HG03520 (cell line): ENCODE measurements around the gene TNNI3.
"Not testable (repeated sequence)": the region's sequence is repeated elsewhere in the genome, so short reads cannot be mapped to it uniquely, and the experiment has no call there.

ENCODE experiments used
- ATAC-seq: cut with Tn5 transposase; IDR thresholded peaks from one replicate; pipeline ENCODE4 v1.9.1; 2021; ENCODE audit warnings: mild to moderate bottlenecking, moderate library complexity; ENCODE audit not compliant: unreplicated experiment

Gene TNNI3

DNA sequence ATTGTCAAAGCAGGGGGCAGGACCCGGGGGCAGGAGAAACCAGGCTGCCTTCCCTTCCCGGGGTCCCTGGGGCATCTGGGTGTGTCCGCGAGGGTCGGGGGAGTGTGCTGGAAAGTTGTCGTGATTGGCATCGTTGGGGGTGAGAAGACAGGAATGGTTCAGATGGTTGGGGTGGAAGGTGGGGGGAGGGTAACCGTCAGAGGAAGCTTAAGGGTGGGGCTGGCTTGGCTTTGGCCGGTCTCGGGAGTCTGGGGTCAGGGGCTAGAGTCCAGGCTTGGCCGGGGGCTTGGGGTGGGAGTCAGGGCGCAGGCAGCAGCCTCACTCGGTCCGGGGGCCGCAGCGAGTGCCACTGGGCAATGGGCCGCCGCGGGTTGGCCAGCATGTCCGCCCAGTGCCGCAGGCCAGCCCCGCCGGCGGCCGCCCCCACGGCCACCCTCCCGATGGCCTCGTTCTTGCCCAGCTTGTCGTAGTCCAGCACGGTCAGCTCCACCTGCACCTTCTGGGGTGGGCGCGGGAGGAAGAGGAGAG, 15.7 kb upstream of the TNNI3 start:
- no peak for ATAC-seq

DNA sequence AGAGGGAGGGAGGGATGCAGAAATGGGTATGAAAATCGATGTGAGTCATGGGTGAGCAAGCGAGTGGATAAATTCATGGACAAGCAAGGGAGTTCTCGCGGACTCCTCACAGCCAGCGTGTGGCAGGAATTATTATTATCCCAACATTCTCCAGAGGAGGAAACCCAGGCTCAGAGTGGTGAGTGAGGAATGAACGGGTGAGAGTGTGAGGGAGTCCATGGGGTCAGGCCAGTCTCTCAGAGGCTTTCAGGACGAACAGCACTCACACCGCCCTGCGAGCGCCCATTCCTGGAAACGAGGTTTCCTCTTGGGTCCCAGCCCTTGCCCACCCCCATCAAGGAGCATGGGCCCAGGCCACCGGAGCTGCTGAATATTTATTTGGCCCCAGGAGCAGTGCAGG, 15.2 kb upstream of the TNNI3 start:
- no peak for ATAC-seq

DNA sequence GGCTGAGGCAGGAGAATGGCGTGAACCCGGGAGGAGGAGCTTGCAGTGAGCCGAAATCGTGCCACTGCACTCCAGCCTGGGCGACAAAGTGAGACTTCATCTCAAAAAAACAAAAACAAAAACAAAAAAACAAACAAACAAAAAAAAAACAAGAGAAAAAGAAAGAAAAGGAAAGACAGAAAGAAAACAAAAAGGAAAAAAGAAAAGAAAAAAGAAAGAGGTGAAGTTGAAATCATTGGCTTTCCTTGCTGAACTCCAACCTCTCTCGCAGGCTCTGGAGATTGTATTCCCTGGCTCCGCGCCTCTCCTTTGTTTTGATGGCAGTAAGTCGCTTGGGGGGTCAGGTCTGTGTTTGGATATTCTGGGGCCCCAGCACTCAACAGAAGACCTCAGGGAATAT, 14.8 kb upstream of the TNNI3 start:
- ATAC-seq, result not testable (repeated sequence)

DNA sequence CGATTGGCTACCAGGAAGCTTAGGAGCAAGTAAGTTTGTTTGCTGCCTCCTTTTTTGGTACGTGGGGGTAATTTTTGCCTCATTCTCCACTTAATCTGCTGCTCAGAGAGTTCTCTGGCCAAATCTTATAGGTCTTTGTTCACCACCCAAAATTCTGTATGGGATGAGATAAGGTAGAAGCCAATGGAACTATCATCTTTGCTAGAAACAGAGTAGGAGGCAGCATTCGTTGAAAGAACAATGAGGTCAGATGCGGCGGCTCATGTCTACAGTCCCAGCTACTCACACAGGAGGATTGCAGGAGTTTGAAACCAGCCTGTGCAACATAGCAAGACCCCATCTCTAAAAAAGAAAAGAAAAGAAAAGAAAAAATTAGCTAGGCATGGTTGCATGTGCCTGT, 13.9 kb upstream of the TNNI3 start:
- no peak for ATAC-seq

DNA sequence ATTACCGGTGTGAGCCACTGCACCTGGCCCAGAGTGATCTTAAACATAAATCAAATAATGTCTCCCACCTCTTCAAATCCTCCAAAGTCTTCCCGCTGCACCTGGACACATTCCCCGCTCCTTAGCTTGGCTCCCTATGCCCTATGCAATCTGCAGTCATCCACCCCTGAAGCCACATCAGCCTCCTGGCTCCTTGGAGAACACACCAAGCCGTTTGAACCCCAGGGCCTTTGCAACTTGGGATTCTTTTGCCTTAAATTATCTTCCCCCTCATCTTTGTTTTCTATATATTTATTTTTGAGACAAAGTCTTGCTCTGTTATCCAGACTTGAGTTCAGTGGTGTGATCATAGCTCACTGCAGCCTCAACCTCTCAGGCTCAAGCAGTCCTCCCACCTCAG, 11.6 kb upstream of the TNNI3 start:
- no peak for ATAC-seq

DNA sequence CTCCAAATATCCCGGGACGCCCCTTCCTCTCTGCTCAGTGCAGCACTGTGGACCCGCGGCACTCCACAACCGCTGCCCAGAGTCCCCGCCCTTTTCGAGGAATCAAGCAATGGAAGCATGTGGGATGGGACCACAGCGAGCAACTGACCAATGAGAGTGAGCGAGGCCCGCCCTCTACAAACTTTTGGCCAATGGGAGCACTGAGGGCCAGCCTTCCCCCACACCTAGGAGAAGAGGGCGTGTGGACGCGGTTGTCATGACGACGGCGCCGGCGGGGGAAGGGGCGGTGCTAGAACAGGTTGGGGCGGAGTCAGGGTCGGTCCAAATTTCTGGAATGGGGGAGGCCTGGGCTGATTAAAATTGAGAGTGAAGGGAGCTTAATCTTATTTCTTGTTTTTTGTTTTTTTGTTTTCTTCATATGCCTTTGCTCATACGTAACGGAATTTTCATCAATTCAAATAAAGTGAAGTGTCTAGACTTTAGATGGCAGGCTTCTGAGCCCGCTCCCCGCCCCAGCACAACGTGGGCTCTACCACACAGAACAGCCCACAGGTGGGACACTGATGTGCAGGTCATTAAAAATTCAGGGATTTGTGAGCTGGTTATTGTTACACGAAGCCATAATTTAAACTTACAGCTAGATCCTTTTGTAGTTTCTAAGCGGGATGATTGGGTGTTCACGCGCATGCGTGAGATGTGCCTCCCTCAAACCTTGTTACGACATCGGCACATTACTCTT, 9.2 kb upstream of the TNNI3 start, which contains the start of gene DNAAF3:
DNAAF3 (minus strand) TSS at position 84 of the 739 bp plus-strand sequence. CDS start 200 bp downstream, outside the sequence.
- peak; percentile 60 for ATAC-seq

DNA sequence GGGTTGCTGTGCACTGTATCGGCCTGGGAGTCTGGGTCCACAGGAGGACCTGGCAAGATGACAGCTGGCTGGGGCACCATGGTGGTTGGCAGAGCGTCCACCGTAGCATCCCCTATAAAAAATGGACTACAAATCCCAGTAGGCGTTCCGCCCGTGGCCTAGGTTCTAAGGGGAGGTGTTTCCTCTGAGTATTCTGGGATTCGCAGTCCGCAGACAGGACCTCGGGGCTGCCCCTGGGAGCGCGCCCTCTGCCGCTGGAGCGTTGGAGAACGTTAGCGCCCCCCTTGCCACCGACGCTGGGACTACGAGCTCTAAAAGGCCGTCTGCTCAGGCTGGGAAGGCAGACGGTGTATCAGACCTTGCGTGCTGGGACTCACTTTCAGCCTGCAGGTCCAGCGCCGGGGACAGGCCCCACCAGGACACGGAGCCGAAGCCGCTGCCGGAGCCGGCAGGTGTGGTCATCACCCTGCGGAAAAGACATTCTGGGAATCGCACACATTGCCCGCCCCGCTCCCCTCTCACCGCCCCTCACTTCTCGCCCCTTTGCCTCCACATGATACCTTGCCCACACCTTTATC, 8.5 kb upstream of the TNNI3 start:
- peak; percentile 17 for ATAC-seq

DNA sequence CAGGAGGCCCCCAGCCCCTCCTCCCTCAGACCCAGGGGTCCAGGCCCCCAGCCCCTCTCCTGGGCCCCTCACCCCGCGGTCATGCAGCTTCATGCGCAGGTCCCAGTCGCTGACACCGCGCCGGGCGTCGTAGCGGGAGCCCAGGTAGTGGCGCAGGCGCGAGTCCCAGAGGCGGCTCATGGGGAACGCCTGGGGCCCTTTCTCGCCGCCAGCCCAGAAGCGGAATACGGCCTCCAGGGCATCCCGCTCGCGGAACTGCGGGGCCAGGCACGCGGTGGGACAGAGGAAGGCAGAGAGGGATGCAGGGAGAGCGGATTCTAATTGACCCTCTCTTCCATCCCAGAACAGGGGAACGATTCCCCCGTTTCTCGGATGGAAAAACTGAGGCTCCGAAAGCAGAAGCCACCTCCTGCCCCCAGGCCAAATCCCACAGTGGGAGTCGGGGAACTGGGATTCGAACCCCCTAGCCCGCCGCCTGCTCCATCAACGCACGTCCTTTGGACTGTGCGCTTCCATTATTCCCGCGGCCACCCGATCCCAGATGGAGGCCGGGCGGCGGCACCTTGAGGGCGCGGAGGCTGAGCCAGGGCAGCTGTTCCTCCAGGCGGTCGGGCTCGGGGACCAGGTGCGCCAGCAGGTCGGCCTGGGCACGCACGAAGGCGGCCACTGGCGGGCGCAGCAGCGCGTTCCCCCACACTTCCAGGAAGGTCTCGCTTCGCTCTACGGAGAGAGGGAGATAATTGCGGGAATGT, 4.2 kb upstream of the TNNI3 start:
- no peak for ATAC-seq

DNA sequence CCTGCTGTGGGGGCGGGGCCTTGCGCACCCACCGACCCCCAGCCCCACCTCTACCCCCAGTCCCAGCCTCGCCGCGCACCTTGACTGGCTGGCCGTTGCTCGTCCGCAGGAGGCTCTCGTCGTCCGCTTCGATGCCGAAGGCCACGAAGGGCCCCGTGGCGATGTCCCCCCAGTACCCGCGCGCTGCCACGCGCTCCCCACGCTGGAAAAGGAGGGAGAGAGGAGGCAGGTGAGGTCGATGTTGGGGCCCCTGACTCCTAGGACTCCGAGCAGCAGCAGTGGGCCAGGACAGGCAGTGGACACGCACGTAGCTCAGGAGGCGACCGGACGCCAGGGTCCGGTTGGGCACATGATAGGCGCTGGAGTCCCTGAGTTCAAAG, 3.4 kb upstream of the TNNI3 start:
- no peak for ATAC-seq

DNA sequence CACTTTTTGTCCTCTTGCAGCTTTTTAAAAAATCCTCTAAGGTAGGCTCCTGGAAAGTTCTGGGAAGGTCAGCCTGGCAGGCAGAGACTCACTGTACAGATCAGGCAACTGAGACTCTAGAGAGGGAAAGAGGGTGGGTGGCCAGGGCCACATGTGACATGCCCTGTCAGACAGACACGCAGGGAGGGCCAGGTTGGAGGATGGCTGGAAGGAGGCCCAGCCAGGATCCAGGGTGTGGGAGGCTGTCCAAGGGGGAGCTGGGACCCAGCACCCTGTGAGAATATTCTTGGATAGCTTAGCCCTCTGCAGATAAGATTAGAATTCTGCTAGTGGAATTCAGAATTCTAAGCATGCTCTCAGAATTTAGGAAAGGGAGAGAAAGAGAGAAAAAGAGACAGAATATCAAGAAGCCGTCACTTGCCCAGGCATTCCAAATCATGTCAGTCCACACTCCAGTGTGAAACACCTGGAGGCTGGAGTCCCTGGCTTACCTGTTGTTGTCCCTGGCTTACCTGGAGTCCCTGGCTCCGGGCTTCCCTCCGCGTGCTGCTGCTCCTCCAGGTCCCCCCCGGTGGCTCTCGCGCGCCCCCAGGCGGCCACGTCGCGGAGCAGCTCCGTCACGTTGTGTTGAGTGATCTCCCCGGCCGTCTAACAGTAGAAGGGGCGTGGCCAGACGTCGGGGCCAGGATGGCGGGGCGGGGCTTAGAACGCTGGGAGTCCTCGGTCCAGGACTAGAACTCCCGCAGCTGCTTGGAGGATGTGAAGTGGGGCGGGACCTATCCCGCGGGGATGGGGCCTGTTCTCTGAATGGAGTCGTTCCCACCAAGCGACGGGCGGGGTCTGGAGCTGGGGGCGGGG, 2.8 kb upstream of the TNNI3 start:
- peak; percentile 53 for ATAC-seq

DNA sequence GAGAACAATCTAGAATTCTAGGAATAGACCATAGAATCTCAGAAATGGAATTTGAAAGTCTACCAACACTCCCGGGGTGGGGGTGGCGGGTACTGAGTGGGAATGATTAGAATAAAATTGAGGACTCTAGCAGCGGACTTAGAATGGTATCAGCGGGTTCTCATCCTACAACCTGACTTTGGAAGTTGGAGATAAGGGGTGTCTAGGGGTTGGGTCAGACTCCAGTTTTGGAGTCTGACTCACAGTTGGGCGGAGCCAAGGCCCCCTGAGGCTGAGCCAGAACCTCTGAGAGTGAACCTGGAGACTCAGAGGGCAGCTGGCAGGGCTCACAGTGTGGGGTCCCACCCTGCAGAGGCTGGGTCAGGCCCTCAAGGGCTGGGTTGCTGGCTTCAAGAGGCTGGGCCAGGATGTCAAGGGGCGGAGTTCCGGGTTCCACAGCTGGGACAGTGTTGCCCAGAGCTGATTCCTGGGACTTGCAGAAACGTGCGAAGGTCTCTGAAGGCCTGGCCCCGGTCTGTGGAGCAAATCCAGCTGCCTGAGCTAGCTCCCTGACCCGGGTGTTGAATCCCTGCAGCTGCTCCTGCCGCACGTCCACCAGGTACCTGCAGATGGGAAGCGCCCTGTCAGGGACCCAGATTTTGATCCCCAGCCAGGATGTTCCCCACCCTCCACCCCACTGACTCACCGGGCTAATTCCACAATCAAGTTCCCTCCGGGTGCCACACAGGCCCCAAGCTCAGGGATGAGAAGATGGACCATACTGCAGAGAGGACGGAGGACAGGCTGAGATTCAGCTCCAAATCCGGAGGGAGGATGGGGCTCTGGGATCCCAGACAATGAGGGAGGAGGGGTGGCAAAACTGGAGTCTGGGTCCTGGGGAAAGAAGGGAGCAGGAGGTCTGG, 1.6 kb upstream of the TNNI3 start:
- ATAC-seq, result no peak

DNA sequence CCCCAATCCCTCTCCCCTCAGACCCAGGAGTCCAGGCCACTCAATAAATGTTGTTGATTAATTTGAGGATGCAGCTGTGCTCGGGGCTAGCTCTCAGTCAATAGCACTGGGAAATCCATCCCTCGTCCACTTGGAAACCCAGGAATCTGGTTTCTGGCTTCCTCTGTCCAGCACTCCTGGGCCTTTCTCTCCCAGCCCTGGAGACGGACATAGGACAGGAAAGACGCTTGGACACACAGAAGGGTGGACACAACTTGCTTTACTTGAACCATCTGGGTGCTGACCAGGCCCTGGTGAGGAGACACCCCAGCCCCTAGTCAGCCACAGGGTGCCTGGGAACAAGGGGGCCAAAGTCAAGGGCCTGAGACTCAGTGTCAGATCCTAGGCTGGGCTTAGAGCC, 891 bp upstream of the TNNI3 start:
- no peak for ATAC-seq

DNA sequence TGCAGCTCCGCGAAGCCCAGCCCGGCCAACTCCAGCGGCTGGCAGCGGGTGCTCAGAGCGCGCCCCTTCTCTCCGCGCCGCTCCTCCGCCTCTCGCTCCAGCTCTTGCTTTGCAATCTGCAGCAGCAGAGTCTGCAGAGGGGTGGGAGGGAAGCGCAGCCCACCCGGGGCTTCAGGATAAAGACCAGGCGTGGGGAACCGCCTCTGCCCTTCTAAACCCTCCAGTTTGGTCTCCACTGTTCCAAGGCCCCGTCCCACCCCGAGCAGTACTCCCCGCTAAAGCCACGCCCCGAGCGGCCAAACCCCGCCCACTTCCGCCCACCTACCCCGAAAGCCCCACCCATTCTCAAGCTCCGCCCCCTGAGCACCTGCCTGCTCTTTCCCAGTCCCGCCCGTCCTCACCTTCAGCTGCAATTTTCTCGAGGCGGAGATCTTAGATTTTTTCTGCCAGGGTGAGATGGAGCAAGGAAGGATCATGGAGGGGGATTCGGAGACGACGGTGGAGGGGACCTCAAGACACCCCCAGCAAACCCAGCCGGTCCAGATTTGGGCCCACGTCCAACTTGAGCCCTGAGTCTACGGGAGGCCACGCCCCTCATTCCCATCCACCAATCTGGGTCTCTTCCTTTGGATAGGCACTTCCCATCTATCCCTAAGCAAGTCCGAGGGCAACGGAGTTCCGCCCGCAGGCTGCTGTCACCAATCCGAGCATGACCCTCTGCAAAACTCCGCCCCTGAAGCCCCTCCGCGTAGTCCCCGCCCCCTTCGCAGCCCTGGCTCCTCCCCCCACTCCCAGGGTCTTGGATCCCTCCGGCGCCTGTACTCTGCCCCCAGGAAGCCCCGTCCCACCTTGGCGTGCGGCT, 1.1 kb downstream of the TNNI3 start:
- no peak for ATAC-seq

DNA sequence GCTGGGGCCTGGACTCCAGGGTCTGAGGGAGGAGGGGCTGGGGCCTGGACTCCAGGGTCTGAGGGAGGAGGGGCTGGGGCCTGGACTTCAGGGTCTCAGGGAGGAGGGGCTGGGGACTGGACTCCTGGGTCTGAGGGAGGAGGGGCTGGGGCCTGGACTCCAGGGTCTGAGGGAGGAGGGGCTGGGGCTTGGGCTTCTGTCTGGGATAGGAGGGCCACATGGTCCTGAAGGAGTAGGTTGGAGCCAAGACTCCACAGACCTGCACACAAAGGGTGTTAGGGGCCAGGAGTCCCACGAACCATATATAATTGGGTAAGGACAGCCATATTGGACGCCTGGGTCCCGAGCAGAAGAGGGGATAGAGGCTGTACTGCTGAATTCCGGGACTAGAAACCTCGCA, 1.7 kb downstream of the TNNI3 start:
- ATAC-seq, result not testable (repeated sequence)

DNA sequence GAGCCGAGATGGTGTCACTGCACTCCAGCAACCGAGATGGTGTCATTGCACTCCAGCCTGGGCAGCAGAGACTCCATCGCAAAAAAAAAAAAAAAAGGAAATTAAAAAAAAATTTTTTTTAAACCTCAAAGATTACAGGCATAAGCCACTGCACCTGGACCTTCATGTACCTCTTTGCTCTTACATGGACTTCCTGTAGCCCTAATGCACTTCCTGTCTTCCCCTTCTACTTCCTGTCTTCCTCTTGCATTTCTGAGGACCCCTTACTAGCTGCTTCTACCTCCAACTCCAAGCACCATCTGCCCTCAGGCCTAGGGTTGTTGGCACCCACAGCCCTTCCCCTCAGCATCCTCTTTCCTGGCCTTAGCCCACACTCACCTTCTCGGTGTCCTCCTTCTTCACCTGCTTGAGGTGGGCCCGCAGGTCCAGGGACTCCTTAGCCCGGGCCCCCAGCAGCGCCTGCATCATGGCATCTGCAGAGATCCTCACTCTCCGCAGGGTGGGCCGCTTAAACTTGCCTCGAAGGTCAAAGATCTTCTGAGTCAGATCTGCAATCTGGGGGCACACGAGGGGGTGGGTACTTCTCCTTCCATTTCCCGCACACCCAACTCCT, 3.8 kb downstream of the TNNI3 start:
- ATAC-seq, result no peak

DNA sequence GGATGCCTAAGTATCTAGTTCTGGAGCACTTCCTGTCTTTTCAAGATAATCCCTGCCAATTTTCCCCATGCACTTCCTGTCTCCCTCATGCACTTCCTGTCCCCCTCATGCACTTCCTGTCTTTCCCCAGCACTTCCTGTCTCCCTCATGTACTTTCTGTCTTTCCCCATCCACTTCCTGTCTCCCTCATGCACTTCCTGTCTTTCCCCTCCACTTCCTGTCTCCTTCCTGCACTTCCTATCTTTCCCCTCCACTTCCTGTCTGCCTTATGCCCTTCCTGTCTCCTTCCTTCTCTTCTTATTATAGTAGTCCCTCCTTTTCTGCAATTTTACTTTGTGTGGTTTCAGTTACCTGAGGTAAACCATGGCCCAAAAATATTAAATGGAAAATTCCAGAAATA, 5.5 kb downstream of the TNNI3 start:
- ATAC-seq, result no peak

DNA sequence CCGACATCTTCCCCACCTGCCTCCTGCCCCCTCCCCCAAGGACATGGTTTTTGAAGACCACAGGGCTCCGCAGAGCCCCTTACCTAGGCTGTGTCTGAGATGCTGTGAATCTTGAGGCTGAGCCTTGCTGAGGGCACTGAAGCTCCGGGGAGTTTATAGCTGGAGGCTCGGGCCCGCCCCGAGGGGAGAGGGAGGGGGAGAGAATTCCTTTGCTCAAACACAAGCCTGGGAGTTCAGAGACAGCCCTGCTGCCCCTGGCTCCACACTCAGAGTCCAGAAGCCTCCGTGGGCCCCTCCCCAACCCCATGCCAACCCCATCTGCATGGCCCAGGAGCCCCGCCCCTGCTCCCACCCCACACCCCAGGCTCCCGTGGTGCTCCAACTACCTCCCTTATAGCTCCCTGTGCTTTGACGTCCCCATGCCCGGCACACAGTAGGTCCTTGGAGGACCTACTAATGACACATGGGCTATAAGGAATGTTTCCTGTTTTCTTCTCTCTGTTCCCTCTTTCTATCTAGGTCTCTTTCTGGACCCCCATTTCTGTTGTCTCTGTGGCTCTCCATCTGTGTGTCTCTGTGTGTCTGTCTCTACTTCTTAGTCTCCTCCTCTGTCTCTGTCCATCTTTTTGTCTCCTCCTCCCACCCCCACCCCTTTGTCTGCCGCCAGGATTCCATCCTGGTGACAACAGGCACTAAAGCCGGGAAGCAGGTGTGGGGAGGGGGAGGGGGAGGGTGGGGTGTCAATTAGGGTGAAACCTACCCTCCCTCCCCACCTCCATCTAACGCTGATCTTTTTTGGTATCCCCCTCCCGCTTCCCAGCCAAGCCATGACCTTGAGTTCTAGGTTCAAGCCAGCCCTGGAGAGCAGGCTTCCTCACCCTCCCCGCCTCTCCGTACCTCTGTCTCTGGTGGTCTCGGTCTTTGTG, 8.2 kb downstream of the TNNI3 start, which contains the start of gene TNNT1:
TNNT1 (minus strand) TSS at position 129 of the 926 bp plus-strand sequence. CDS start 2,049 bp downstream, outside the sequence.
- no peak for ATAC-seq
